ENCODE results near the gene SYMPK.
A peak's percentile ranks its signal among the peaks of the same experiment; 100 is the strongest.
"Not testable (repeated sequence)": the region's sequence is repeated elsewhere in the genome, so short reads cannot be mapped to it uniquely, and the experiment has no call there.

The SYMPK gene

DNA sequence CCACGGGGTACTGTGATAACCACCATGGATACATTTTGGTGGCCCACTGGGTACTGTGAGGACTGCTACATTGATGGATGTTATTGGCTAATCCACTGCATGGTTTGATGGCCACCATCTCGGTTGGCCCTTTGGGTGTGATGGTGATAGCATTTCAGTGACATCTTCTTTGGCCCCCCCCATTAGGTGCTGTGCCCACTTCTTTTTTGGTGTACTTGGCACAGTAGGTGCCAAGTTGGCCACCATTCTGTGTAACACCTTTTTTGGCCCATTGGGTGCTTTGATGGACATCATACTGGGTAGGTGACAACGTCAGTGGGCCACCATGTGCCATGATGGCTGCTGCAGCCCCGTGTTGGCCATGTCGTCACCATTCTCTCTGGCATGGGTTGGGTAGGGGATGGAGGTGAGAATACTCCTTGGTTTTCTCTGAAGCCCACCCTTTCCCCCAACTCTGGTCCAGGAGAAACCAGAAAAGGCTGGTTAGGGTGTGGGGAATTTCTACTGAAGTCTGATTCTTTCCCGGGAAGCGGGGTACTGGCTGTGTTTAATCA is 10.3 kb upstream of the SYMPK start:
- no peak for DNase-seq (ENCODE audit: low read depth, low spot score)
- no peak overlapping the region for H3K4me3 ChIP-seq (ENCODE audit: low read length)

GRCh38 chr19:45872095-45872919 is 9.4 kb upstream of the SYMPK start:
- no peak for DNase-seq (ENCODE audit: low read depth, low spot score)
- H3K4me3 ChIP-seq (ENCODE audit: low read length) = no peak overlapping the region

DNA sequence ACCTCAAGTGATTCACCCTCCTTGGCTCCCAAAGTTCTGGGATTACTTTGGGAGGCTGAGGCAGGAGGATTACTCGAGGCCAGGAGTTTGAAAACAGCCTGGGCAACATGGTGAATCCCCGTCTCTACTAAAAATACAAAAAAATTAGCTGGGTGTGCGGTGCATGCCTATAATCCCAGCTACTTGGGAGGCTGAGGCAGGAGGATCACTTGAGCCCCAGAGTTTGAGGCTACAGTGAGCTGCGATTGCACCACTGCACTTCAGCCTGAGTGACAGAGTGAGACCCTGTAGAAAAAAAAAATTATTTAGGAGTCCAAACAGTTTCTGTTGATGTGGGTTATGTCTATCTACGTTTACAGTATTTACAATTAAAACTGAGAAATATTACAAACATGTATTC is 7.9 kb upstream of the SYMPK start:
- DNase-seq (ENCODE audit: low read depth, low spot score) = no peak
- H3K4me3 ChIP-seq (ENCODE audit: low read length) = no peak overlapping the region

GRCh38 chr19:45867241-45867640 is 4.3 kb upstream of the SYMPK start:
- DNase-seq (ENCODE audit: low read depth, low spot score); H3K4me3 ChIP-seq (ENCODE audit: low read length): not testable (repeated sequence)

DNA sequence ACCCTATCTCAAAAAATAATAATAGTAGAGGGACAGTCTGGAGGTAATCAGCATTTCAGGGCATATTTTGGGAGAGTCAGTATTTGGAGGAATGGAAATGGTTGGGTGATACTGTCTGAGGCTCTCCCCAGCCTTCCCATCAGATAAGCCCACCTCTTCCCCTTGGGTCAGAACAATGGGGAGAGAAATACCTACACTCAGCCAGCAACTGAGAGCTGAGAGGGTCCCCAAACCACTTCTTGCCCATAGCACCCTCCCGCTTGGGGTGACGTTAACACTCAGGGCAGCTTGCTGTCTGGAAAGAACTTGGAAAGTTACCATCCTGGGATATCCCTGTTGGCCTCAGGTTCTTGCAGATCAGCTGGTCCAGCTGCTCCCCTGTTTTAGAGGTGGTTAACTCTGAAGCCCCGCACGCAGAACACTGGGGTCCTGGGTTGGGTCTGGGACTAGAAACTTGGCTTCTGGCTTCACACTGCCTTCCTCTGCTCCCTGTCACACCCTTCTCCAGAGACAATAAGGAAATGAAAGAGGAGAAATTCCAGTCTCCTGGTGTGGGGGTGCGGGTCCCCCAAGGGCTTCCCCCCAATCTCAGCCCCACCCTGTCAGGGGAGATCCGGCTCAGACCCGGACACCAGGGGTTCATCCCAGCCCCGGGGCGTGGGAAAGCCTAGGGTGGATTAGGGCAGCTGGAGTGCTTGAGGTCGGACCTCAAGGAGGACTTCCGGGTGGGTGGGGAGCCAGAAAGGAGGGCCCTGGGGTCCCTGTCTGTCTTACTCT is 3.6 kb upstream of the SYMPK start:
- H3K4me3 ChIP-seq (ENCODE audit: low read length) = no peak overlapping the region
- no peak for DNase-seq (ENCODE audit: low read depth, low spot score)

GRCh38 chr19:45865269-45865948 is 2.5 kb upstream of the SYMPK start:
- DNase-seq (ENCODE audit: low read depth, low spot score) = no peak
- no peak overlapping the region for H3K4me3 ChIP-seq (ENCODE audit: low read length)

GRCh38 chr19:45864629-45865082 is 1.7 kb upstream of the SYMPK start:
- peak overlapping the region; percentile 4; the same call in 1 of the 2 replicates for H3K4me3 ChIP-seq (ENCODE audit: low read length)
- no peak for DNase-seq (ENCODE audit: low read depth, low spot score)

- H3K4me3 ChIP-seq (ENCODE audit: low read length) = peak within 1 kb of the TSS; percentile 98
- DNase-seq (ENCODE audit: low read depth, low spot score) = no peak
These were observed 1.1 kb upstream of the SYMPK start, which contains the start of gene FOXA3 for GRCh38 chr19:45863840-45864628. TSS of gene FOXA3 (plus strand) at chr19:45864326. CDS start at chr19:45864457, 131 bp downstream.

- H3K4me3 ChIP-seq (ENCODE audit: low read length) = peak overlapping the region; percentile 98
These were observed 440 bp upstream of the SYMPK start for GRCh38 chr19:45863335-45863839.

GRCh38 chr19:45862271-45862563 is 730 bp downstream of the SYMPK start:
- DNase-seq (ENCODE audit: low read depth, low spot score) = no peak
- H3K4me3 ChIP-seq (ENCODE audit: low read length) = peak overlapping the region; percentile 98

More at GRCh38 chr19:45863335-45863839, 440 bp upstream of the SYMPK start:
- no peak for DNase-seq (ENCODE audit: low read depth, low spot score)

- H3K4me3 ChIP-seq (ENCODE audit: low read length) = no peak overlapping the region
- no peak for DNase-seq (ENCODE audit: low read depth, low spot score)
These were observed 2.3 kb downstream of the SYMPK start for GRCh38 chr19:45860359-45861259.

- H3K4me3 ChIP-seq (ENCODE audit: low read length) = no peak overlapping the region
- no peak for DNase-seq (ENCODE audit: low read depth, low spot score)
These were observed 8.7 kb downstream of the SYMPK start for GRCh38 chr19:45854167-45854778.

- DNase-seq (ENCODE audit: low read depth, low spot score) = no peak
These were observed 10.0 kb downstream of the SYMPK start for GRCh38 chr19:45852983-45853382.

DNA sequence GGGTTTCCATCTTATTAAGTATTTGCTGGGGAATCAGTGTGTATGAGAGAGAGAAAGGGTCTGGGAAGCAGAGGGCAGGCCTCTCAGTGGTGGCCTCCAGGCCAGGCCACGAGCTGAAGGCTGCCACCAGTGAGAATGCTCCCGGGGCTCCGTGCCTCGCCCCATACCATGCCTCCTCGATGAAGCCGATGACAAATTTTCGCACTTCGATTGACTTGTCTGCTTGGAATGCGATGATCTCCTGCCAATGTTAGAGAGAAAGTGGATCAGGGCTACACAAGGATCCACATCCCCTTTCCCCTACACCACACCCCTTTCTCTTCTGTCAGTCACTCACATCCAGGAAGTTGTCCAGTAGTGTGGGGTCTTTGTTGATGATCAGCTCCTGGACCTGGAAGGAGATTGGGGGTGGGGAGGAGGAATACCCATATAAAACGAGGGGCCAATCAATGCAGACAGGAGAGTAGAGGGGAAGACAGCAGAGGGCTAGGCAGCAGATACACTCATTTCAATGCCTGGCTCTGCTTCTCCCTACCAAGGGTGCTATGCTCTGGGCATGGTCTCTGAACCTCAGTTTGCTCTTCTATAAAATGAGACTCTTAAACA is 10.7 kb downstream of the SYMPK start:
- no peak overlapping the region for H3K4me3 ChIP-seq (ENCODE audit: low read length)
- no peak for DNase-seq (ENCODE audit: low read depth, low spot score)

More at GRCh38 chr19:45852983-45853382, 10.0 kb downstream of the SYMPK start:
- H3K4me3 ChIP-seq (ENCODE audit: low read length) = no peak overlapping the region

GRCh38 chr19:45848922-45849321 is 14.0 kb downstream of the SYMPK start:
- DNase-seq (ENCODE audit: low read depth, low spot score) = no peak
- H3K4me3 ChIP-seq (ENCODE audit: low read length) = no peak overlapping the region

GRCh38 chr19:45847663-45848062 is 15.3 kb downstream of the SYMPK start:
- no peak for DNase-seq (ENCODE audit: low read depth, low spot score)
- no peak overlapping the region for H3K4me3 ChIP-seq (ENCODE audit: low read length)

DNA sequence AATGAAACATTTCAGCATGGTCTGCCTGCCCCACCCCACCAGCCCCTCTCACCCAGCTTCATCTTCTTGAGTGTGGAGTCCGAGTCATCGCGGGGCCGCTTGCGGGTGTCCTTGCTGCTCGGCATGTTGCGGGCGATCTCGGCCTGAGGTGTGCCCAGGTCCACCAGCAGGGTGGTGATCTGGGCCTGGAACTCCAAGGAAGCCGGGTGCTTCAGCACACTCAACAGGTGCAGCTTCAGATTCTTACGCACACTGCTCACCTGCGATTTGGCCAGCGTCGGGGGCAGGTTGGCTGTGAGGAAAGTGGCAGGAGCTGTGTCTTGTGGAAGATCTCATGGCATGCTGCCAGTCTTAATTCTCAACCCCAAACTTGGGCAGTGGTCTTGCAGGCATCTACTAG is 20.7 kb downstream of the SYMPK start:
- no peak for DNase-seq (ENCODE audit: low read depth, low spot score)
- no peak overlapping the region for H3K4me3 ChIP-seq (ENCODE audit: low read length)
